ENCODE data around the gene SYNJ2.

GRCh38 chr6:158006331-158006730, 24.7 kb downstream of the SYNJ2 start:
- TF ChIP-seq POLR2AphosphoS5 (IDR thresholded peaks at IDR 0.05; ENCODE audit: low read depth, low read length) (no peak), SPI1 (IDR thresholded peaks at IDR 0.05; ENCODE audit: low read depth, low read length) (no peak), POU2F2 (IDR thresholded peaks at IDR 0.05; ENCODE audit: low read depth, low read length) (no peak), POLR2A (IDR thresholded peaks at IDR 0.05; ENCODE audit: low read depth, low read length) (no peak)

Data from GM12891 (cell line).